Amniotic epithelial cell (primary cell): Measurements from ENCODE around the gene OR11H6.
"Not testable (repeated sequence)": the region's sequence is repeated elsewhere in the genome, so short reads cannot be mapped to it uniquely, and the experiment has no call there.

ENCODE experiments used
- DNase-seq: peaks from one replicate; pipeline ENCODE4 v3.0.0-alpha.2; 2010; ENCODE audit warnings: low read depth

Gene OR11H6

DNA sequence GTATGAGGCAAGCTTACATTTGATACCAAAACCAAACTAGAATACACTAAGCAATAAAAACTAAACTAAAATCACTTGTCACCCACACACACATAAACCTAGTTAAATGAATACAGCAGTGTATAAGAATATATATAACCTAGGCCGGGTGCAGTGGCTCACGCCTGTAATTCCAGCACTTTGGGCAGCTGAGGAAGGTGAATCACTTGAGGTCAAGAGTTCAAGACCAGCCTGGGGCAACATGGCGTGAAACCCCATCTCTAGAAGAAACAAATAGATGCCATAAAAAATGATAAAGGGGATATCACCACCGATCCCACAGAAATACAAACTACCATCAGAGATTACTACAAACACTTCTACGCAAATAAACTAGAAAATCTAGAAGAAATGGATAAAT, 40.9 kb downstream of the OR11H6 start:
- not testable (repeated sequence) for DNase-seq

DNA sequence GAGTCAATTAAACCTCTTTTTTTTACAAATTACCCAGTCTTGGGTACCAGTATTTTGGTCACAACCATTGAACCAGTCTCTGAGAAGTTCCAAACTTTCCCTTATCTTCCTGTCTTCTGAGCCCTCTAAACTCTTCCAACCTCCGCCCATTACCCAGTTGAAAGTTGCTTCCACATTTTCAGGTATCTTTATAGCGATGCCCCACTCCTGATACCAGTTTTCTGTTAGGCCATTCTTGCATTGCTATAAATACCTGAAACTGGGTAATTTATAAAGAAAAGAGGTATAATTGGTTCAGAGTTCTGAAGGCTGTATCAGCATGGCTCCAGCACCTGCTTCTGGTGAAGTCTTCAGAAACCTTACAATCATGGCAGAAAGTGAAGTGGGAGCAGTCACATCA, 50.6 kb downstream of the OR11H6 start:
- no peak for DNase-seq
